ENCODE data around the gene DDAH2.

The DDAH2 gene

GRCh38 chr6:31736021-31736767 lies 7.1 kb upstream of the DDAH2 start, which contains the start of gene CLIC1 (continued):
- peak; percentile 87 for TF ChIP-seq KLF16 (tag by site-specific recombination; IDR thresholded peaks at IDR 0.05)
- TF ChIP-seq ZNF596 (tag by site-specific recombination; IDR thresholded peaks at IDR 0.05) = no peak
- TF ChIP-seq ZBTB26 (tag by site-specific recombination; optimal IDR thresholded peaks at IDR 0.05) = no peak
- TF ChIP-seq ZNF132 (tag by site-specific recombination; IDR thresholded peaks at IDR 0.05; ENCODE audit: borderline replicate concordance) = no peak
- TF ChIP-seq ZNF121 (tag by site-specific recombination; IDR thresholded peaks at IDR 0.05) = no peak
- no peak for TF ChIP-seq ZBTB21 (tag by site-specific recombination; IDR thresholded peaks at IDR 0.05)
- no peak for TF ChIP-seq ZNF324 (tag by site-specific recombination; IDR thresholded peaks at IDR 0.05)
- no peak for TF ChIP-seq ZNF555 (tag by site-specific recombination; conservative IDR thresholded peaks at IDR 0.05)
- peak; percentile 81 for TF ChIP-seq MZF1 (tag by site-specific recombination; IDR thresholded peaks at IDR 0.05; ENCODE audit: borderline replicate concordance)
- peak; percentile 47 for TF ChIP-seq ZEB2 (tag by site-specific recombination; IDR thresholded peaks at IDR 0.05)
- TF ChIP-seq ZNF621 (tag by site-specific recombination; IDR thresholded peaks at IDR 0.05) = no peak
- no peak for TF ChIP-seq GLI2 (tag by site-specific recombination; IDR thresholded peaks at IDR 0.05; ENCODE audit: borderline replicate concordance, low read depth)
- TF ChIP-seq ZNF366 (tag by site-specific recombination; conservative IDR thresholded peaks at IDR 0.05) = peak; percentile 56
- peak; percentile 91 for TF ChIP-seq KLF9 (tag by site-specific recombination; IDR thresholded peaks at IDR 0.05; ENCODE audit: low read depth)
- TF ChIP-seq ZFP41 (tag by site-specific recombination; IDR thresholded peaks at IDR 0.05; ENCODE audit: borderline replicate concordance) = no peak
- TF ChIP-seq SP2 (tag by site-specific recombination; IDR thresholded peaks at IDR 0.05) = peak; percentile 96
- TF ChIP-seq ZNF449 (tag by site-specific recombination; IDR thresholded peaks at IDR 0.05) = no peak
- no peak for TF ChIP-seq ZNF140 (tag by site-specific recombination; IDR thresholded peaks at IDR 0.05)
- TF ChIP-seq ZNF280D (tag by site-specific recombination; IDR thresholded peaks at IDR 0.05) = no peak
- no peak for TF ChIP-seq ZNF157 (tag by site-specific recombination; IDR thresholded peaks at IDR 0.05)
- no peak for TF ChIP-seq ZNF654 (tag by site-specific recombination; IDR thresholded peaks at IDR 0.05; ENCODE audit: low read depth)
- TF ChIP-seq ZSCAN16 (tag by site-specific recombination; IDR thresholded peaks at IDR 0.05) = no peak
- TF ChIP-seq REST (tag by site-specific recombination; IDR thresholded peaks at IDR 0.05) = 0 out of 2 replicates have a peak, but pooled peaks have one; percentile 32
- TF ChIP-seq ZNF335 (tag by site-specific recombination; conservative IDR thresholded peaks at IDR 0.05) = peak; percentile 48; the same call in 1 of the 2 replicates
- TF ChIP-seq ZNF292 (tag by site-specific recombination; IDR thresholded peaks at IDR 0.05; ENCODE audit: borderline replicate concordance, low read depth) = no peak
- peak; percentile 91 for TF ChIP-seq KLF8 (tag by site-specific recombination; IDR thresholded peaks at IDR 0.05)
- TF ChIP-seq ZBTB48 (tag by site-specific recombination; IDR thresholded peaks at IDR 0.05) = peak; percentile 74
- 0 out of 2 replicates have a peak, but pooled peaks have one; percentile 20 for TF ChIP-seq YY1 (tag by site-specific recombination; IDR thresholded peaks at IDR 0.05)
- TF ChIP-seq ZNF350 (tag by site-specific recombination; IDR thresholded peaks at IDR 0.05) = no peak
- no peak for TF ChIP-seq ZNF214 (tag by site-specific recombination; IDR thresholded peaks at IDR 0.05; ENCODE audit: borderline replicate concordance)
- TF ChIP-seq ZNF558 (tag by site-specific recombination; IDR thresholded peaks at IDR 0.05) = no peak
- TF ChIP-seq ZNF426 (tag by site-specific recombination; IDR thresholded peaks at IDR 0.05) = no peak

Data from HEK293 (cell line).